ENCODE measurements around the gene RNF182. TPM values are rescaled to one million over a fixed set of nuclear protein-coding genes. Genes with fewer than 3 reads are reported as not detected.

The RNF182 gene
- total and polyA plus RNA-seq, 2 donors (not counting 1 experiment from before 2014, with no cell fraction given) = 0.10 TPM; not detected in 1

DNA sequence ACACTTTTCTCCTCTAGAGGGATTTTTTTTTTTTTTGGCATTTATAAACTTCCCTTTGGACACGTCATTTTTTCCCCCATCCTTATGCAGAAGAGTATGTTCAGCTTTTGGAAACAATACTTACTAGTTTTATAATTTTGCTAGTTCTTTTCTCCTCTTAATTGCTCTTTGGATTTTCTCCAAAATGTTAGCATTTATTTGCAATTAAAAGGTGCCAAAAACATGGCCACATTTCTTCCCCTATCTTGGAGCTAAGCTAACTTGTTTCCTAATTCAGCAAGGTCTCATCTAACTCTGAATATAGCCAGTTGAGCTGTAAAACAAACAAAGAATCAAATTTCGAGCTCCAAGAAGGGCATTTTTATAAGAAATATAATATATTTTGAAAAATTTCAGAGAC, 39.2 kb upstream of the RNF182 start:
- no peaks in the 10 kb centered on the region for H3K36me3 ChIP-seq (replicated peaks in 1 of 2; ENCODE audit: control extremely low read depth in 1 of 2, control insufficient read depth in 1 of 2, extremely low read depth in 1 of 2, insufficient read depth in 2 of 2, low read length in 1 of 2)
- H3K9me3 ChIP-seq (ENCODE audit: control extremely low read depth in 1 of 3, control insufficient read depth in 2 of 3, insufficient read depth in 1 of 3, low read length in 2 of 3) = no peaks in the 10 kb centered on the region
- H4K20me1 ChIP-seq (ENCODE audit: control insufficient read depth, insufficient read depth, low read length, poor library complexity, severe bottlenecking) = no peaks in the 10 kb centered on the region
- no peak for DNase-seq
- TF ChIP-seq EZH2 (IDR thresholded peaks at IDR 0.05; ENCODE audit: borderline replicate concordance, insufficient read depth, low read depth, low read length, poor library complexity, severe bottlenecking) (no peak), CTCF (IDR thresholded peaks at IDR 0.05) (no peak)
- intact Hi-C loops (cut with micrococcal nuclease) = no loop called here
- WGBS (ENCODE audit: insufficient coverage) = no CpG with 5 or more reads among the region's 2 CpGs
- H3K79me2 ChIP-seq (ENCODE audit: control insufficient read depth, insufficient read depth, low read length) = no peaks in the 10 kb centered on the region
- Mint-ChIP-seq H3K4me3 (no peak overlapping the region), H3K27me3 (peaks cover 5% of the 10 kb centered on the region), H3K4me1 (no peaks in the 10 kb centered on the region), H3K27ac (no peak overlapping the region), H3K9me3 (ENCODE audit: insufficient read depth) (no peaks in the 10 kb centered on the region)
- ATAC-seq (ENCODE audit: low read depth) = no peak
- H3K4me3 ChIP-seq (ENCODE audit: control extremely low read depth in 1 of 5, extremely low read depth in 1 of 5, insufficient read depth in 1 of 5, low read depth in 2 of 5, low read length in 4 of 5) = no peak overlapping the region
- no peaks in the 10 kb centered on the region for H3K4me1 ChIP-seq (ENCODE audit: control insufficient read depth in 2 of 2, insufficient read depth in 2 of 2, low read length in 2 of 2)
- H3K9ac ChIP-seq (ENCODE audit: low read length) = no peak overlapping the region
- H2AFZ ChIP-seq (ENCODE audit: insufficient read depth, low read depth, low read length, poor library complexity, severe bottlenecking) = no peak overlapping the region
- H3K4me2 ChIP-seq (replicated peaks; ENCODE audit: low read depth, low read length, poor library complexity, severe bottlenecking) = no peak overlapping the region
- H3K27me3 ChIP-seq (replicated peaks in 1 of 4; ENCODE audit: control extremely low read depth in 1 of 4, control insufficient read depth in 3 of 4, insufficient read depth in 4 of 4, low read length in 3 of 4) = no peaks in the 10 kb centered on the region
- H3K27ac ChIP-seq (ENCODE audit: low read length in 2 of 2) = no peak overlapping the region
- ChIA-PET CTCF (interaction anchor here (1.2 to 2.2 kb wide), 4 partner anchors 12 to 181 kb away, joined by 3 to 9 read pairs (median 6); no protein-coding TSS in a partner anchor), POLR2A (no interaction called here)

DNA sequence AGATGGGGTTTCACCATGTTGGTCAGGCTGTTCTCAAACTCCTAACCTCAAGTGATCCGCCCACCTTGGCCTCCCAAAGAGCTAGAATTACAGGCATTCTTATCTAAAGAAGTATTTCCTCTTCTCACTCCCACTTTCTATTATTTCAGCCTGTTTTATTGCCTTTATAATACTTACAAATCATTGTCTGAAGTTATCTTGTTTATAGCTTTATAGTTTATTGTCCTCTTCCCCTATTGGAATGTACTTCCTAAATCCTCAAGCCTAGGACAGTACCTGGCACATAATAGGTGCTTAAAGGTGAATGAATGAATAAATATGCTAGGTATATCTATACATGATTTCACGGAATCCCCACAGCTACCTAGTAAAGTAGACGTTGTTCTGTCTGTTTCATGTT, 37.8 kb upstream of the RNF182 start:
- no peak overlapping the region for H3K9ac ChIP-seq (ENCODE audit: low read length)
- DNase-seq (no peak), ATAC-seq (ENCODE audit: low read depth) (no peak)
- Mint-ChIP-seq H3K27ac (no peak overlapping the region), H3K27me3 (no peaks in the 10 kb centered on the region), H3K4me1 (no peaks in the 10 kb centered on the region), H3K4me3 (no peak overlapping the region), H3K9me3 (ENCODE audit: insufficient read depth) (no peaks in the 10 kb centered on the region)
- ChIA-PET CTCF (interaction anchor here (1.3 kb wide), 1 partner anchor 22 kb away, joined by 6 read pairs; no protein-coding TSS in a partner anchor), POLR2A (interaction anchor here (0.6 kb wide), 1 partner anchor 1587 kb away, joined by 8 read pairs; no protein-coding TSS in a partner anchor)
- H3K9me3 ChIP-seq (ENCODE audit: control extremely low read depth in 1 of 3, control insufficient read depth in 2 of 3, insufficient read depth in 1 of 3, low read length in 2 of 3) = no peaks in the 10 kb centered on the region
- no peaks in the 10 kb centered on the region for H3K4me1 ChIP-seq (ENCODE audit: control insufficient read depth in 2 of 2, insufficient read depth in 2 of 2, low read length in 2 of 2)
- H3K27me3 ChIP-seq (replicated peaks in 1 of 4; ENCODE audit: control extremely low read depth in 1 of 4, control insufficient read depth in 3 of 4, insufficient read depth in 4 of 4, low read length in 3 of 4) = no peaks in the 10 kb centered on the region
- TF ChIP-seq EZH2 (IDR thresholded peaks at IDR 0.05; ENCODE audit: borderline replicate concordance, insufficient read depth, low read depth, low read length, poor library complexity, severe bottlenecking) (no peak), CTCF (IDR thresholded peaks at IDR 0.05) (no peak)
- no peak overlapping the region for H3K4me2 ChIP-seq (replicated peaks; ENCODE audit: low read depth, low read length, poor library complexity, severe bottlenecking)
- H2AFZ ChIP-seq (ENCODE audit: insufficient read depth, low read depth, low read length, poor library complexity, severe bottlenecking) = no peak overlapping the region
- no peaks in the 10 kb centered on the region for H4K20me1 ChIP-seq (ENCODE audit: control insufficient read depth, insufficient read depth, low read length, poor library complexity, severe bottlenecking)
- no peak overlapping the region for H3K4me3 ChIP-seq (ENCODE audit: control extremely low read depth in 1 of 5, extremely low read depth in 1 of 5, insufficient read depth in 1 of 5, low read depth in 2 of 5, low read length in 4 of 5)
- no peak overlapping the region for H3K27ac ChIP-seq (ENCODE audit: low read length in 2 of 2)
- intact Hi-C loops (cut with micrococcal nuclease) = no loop called here
- no peaks in the 10 kb centered on the region for H3K36me3 ChIP-seq (replicated peaks in 1 of 2; ENCODE audit: control extremely low read depth in 1 of 2, control insufficient read depth in 1 of 2, extremely low read depth in 1 of 2, insufficient read depth in 2 of 2, low read length in 1 of 2)
- WGBS (ENCODE audit: insufficient coverage) = no CpG with 5 or more reads among the region's 3 CpGs
- H3K79me2 ChIP-seq (ENCODE audit: control insufficient read depth, insufficient read depth, low read length) = no peaks in the 10 kb centered on the region

All from B cell (primary cell).